HepG2 (cell line): Measurements from ENCODE around the gene SFR1. TPM values are rescaled to one million over a fixed set of nuclear protein-coding genes. Genes with fewer than 3 reads are reported as not detected.
A peak's percentile ranks its signal among the peaks of the same experiment; 100 is the strongest.

Source experiments
- ATAC-seq: fragments of 200-7000 bp; cut with Tn5 transposase; 3 replicates; pipeline ENCODE4 v1.9.1; 2020; ENCODE audit warnings: mild to moderate bottlenecking, moderate library complexity
- BruUV-seq: library from RNA; stranded (reverse); fragments of 400-500 nt; replicated peaks from 2 replicates; lab custom pipeline; 2021; lab: Mats Ljungman, UMichigan
- CTCF ChIA-PET: fragments of 300-600 bp; formaldehyde crosslinking; extraction: SDS; loops from one replicate; lab custom pipeline; 2021; ENCODE audit warnings: low total read pairs, inconsistent platforms, low intra/inter-chr PET ratio; lab: Yijun Ruan, JAX
- POLR2A ChIA-PET: fragments of 350-600 bp; sonication (Branson Sonifier 250); formaldehyde crosslinking; loops from one replicate; lab custom pipeline; 2020; ENCODE audit warnings: antibody characterized with exemption, inconsistent platforms; lab: Yijun Ruan, JAX
- DNase-seq: peaks from one replicate; pipeline ENCODE4 v3.0.0-alpha.2; 2015; ENCODE audit warnings: low spot score
- FAIRE-seq: peaks from 3 replicates; lab custom pipeline; 2011; peaks lifted over from hg19 to GRCh38; lab: Jason Lieb, UNC
- H2AFZ ChIP-seq: one replicate; pipeline ENCODE4 v1.6.1; 2011; ENCODE audit warnings: low read length, inconsistent platforms
- H3K27ac ChIP-seq: fragments of 300-600 bp; 3 replicates; pipeline ENCODE4 v1.8.0; 2011; ENCODE audit warnings: mixed run types, mild to moderate bottlenecking, mixed read lengths, low read length, inconsistent platforms; ENCODE audit not compliant: insufficient read depth; ENCODE audit errors: extremely low read length
- H3K27me3 ChIP-seq, 2 experiments: fragments of 200-600 bp in 1 of 2; 2 replicates in 1 of 2; 3 replicates in 1 of 2; pipeline versions ENCODE4 v1.6.0 to v1.8.0; 2011; ENCODE audit warnings: low read length in 2 of 2, mild to moderate bottlenecking in 2 of 2, moderate library complexity in 2 of 2, inconsistent platforms in 1 of 2; ENCODE audit not compliant: insufficient read depth in 2 of 2, control insufficient read depth in 1 of 2
- H3K36me3 ChIP-seq, 2 experiments: fragments of 200-600 bp in 1 of 2; replicated peaks in 1 of 2; 2 replicates in 1 of 2; 3 replicates in 1 of 2; pipeline versions ENCODE4 v1.5.1 to v1.8.0; 2011; ENCODE audit warnings: low read length in 2 of 2, inconsistent platforms in 1 of 2; ENCODE audit not compliant: insufficient read depth in 2 of 2, control insufficient read depth in 1 of 2
- H3K4me1 ChIP-seq: 2 replicates; pipeline ENCODE4 v1.5.1; 2012; ENCODE audit warnings: low read length, inconsistent platforms; ENCODE audit not compliant: insufficient read depth
- H3K4me2 ChIP-seq: 2 replicates; pipeline ENCODE4 v1.6.0; 2011; ENCODE audit warnings: low read depth, low read length, inconsistent platforms
- H3K4me3 ChIP-seq, 3 experiments: fragments of 200-600 bp in 1 of 3; sonication (generic), shearing (Covaris generic) in 1 of 3; replicated peaks in 1 of 3; 2 replicates each; pipeline ENCODE4 v1.5.1; 2011 to 2016; ENCODE audit warnings: low read length in 3 of 3, inconsistent platforms in 2 of 3, low read depth in 2 of 3, mild to moderate bottlenecking in 2 of 3, control low read depth in 1 of 3, mixed read lengths in 1 of 3; ENCODE audit not compliant: insufficient read depth in 1 of 3
- H3K79me2 ChIP-seq: one replicate; pipeline ENCODE4 v1.6.1; 2011; ENCODE audit warnings: low read length, inconsistent platforms; ENCODE audit not compliant: insufficient read depth
- H3K9ac ChIP-seq: 2 replicates; pipeline ENCODE4 v1.6.0; 2011; ENCODE audit warnings: mild to moderate bottlenecking, low read depth, low read length, inconsistent platforms; ENCODE audit not compliant: insufficient read depth
- H3K9me3 ChIP-seq: 2 replicates; pipeline ENCODE4 v1.5.1; 2012; ENCODE audit warnings: mild to moderate bottlenecking, low read length
- H4K20me1 ChIP-seq: 2 replicates; pipeline ENCODE4 v1.6.0; 2011; ENCODE audit warnings: inconsistent platforms, mild to moderate bottlenecking, low read length, moderate library complexity; ENCODE audit not compliant: insufficient read depth
- ATF7 ChIP-seq, 2 experiments: fragments of 450-650 bp in 1 of 2; sonication (generic) in 1 of 2; formaldehyde crosslinking in 1 of 2; IDR thresholded peaks; 2 replicates each; pipeline versions ENCODE4 v1.4.0 to v1.6.1; 2016 to 2020; ENCODE audit warnings: antibody characterized with exemption in 1 of 2, mild to moderate bottlenecking in 1 of 2, missing genetic modification reagents in 1 of 2
- CEBPB ChIP-seq: IDR thresholded peaks from 2 replicates; pipeline ENCODE4 v1.6.1; 2011; ENCODE audit warnings: low read depth, low read length, improper control_type of control experiment, borderline replicate concordance
- NFKBIZ ChIP-seq: IDR thresholded peaks from 2 replicates; pipeline ENCODE4 v1.6.1; 2018; ENCODE audit warnings: missing genetic modification reagents, missing compliant biosample characterization
- SMAD3 ChIP-seq: sonication (generic); formaldehyde crosslinking; IDR thresholded peaks from 2 replicates; pipeline ENCODE4 v1.4.0; 2020; ENCODE audit warnings: missing genetic modification reagents
- SOX13 ChIP-seq, 3 experiments: fragments of 450-650 bp in 1 of 3; sonication (generic) in 1 of 3; formaldehyde crosslinking in 1 of 3; IDR thresholded peaks in 2 of 3; conservative IDR thresholded peaks in 1 of 3; 2 replicates each; pipeline versions ENCODE4 v1.5.0 to v1.6.1; 2016 to 2020; ENCODE audit warnings: antibody characterized with exemption in 1 of 3, mild to moderate bottlenecking in 1 of 3, missing compliant biosample characterization in 1 of 3, missing genetic modification reagents in 1 of 3, moderate library complexity in 1 of 3
- ZMYM4 ChIP-seq: sonication (generic); formaldehyde crosslinking; IDR thresholded peaks from 2 replicates; pipeline ENCODE4 v1.8.1; 2023; ENCODE audit warnings: mild to moderate bottlenecking, missing genetic modification reagents
- ZNF577 ChIP-seq: sonication (generic); formaldehyde crosslinking; IDR thresholded peaks from 2 replicates; pipeline ENCODE4 v1.4.0; 2020; ENCODE audit warnings: mild to moderate bottlenecking, low read depth, missing genetic modification reagents, borderline replicate concordance
- ZNF607 ChIP-seq: sonication (generic); formaldehyde crosslinking; IDR thresholded peaks from 2 replicates; pipeline ENCODE4 v1.5.1; 2020; ENCODE audit warnings: missing genetic modification reagents, mild to moderate bottlenecking, borderline replicate concordance
- WGBS: methylation state at CpG from one replicate; pipeline ENCODE4 v1.1.6; 2017; ENCODE audit warnings: low lambda C conversion rate; 5-methylcytosine and 5-hydroxymethylcytosine counted together
- in situ Hi-C: cut with HindIII; loops from 2 replicates; pipeline ENCODE4 v1.10.0; 2017; ENCODE audit warnings: low pct_unique_long_range_greater_than_20kb; ENCODE audit not compliant: extremely low pct_ligation_motif_present
- intact Hi-C: fragments of 100-400 bp; cut with micrococcal nuclease; formaldehyde crosslinking; loops from one replicate; pipeline ENCODE4 v1.10.0; 2022; ENCODE audit not compliant: unreplicated experiment
- polyA plus RNA-seq, 8 experiments: library from polyadenylated mRNA; depleted of rRNA in 3 of 8; stranded (reverse) in 7 of 8; unstranded in 1 of 8; fragments of >200 nt; fragmentation: Illumina TruSeq in 4 of 8; extraction: Trizol in 4 of 8; gene quantifications; 2 replicates each; pipeline versions ENCODE4 v1.2.1 to v1.2.3, GENCODE V29; 2011 to 2016; ENCODE audit warnings: low read depth in 4 of 8, missing spikeins in 1 of 8, mixed read lengths in 1 of 8; ENCODE audit not compliant: insufficient read depth in 1 of 8
- total RNA-seq, 5 experiments: library from RNA; depleted of rRNA; stranded (reverse); fragments of >200 nt; fragmentation: Illumina TruSeq; extraction: Trizol; gene quantifications; 2 replicates each; pipeline ENCODE4 v1.2.3, GENCODE V29; 2016; ENCODE audit warnings: low read depth in 1 of 5

Gene SFR1
- total and polyA plus RNA-seq, 2 of the 13 experiments (the other 11 are each of a cell fraction or from before 2014, with no cell fraction given): 2.2 to 6.1 TPM

DNA sequence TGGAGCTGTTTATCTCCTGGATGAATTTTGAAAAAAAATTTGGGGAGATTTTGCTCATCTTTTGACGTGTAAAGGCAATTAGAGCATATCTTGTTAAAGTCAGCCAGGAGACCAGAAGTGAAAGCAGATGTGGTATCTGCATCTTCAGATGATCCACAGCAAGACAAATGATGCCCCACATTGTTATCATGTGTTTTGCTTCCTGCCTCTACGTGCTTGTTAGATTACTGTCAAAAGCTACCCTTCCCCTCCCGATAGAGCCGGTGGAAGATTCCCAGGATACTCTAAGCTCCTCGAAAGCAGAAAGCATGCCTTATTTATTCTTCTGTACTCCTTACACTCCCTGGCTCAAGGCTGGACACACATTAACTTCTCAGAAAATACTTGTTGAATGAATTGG is 49.2 kb upstream of the SFR1 start (continued):
- TF ChIP-seq SMAD3 (CRISPR knock-in tag) (no peak), ZNF577 (no peak), ZNF607 (CRISPR knock-in tag) (no peak)

DNA sequence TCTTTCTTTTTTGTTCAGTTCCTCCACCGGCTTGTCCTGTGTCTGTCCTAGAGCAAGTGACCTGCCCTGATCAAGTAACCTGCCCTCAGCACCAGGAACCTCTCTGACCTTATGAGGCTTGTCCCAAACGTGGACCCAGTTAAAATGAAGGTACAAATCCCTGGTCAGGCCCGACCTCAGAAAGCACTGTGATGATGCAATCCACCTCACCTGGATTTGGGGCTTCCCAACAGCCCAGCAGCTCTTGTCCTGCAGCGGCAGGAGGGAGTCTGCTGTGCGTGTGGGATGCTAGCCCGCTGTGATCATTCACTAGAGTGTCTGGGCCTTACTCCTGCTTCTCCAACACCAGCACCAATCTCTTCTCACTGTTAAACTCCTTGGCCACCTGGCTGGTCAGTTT is 47.5 kb upstream of the SFR1 start:
- FAIRE-seq (no peak), ATAC-seq (no peak), DNase-seq (no peak)
- Histone ChIP-seq H2AFZ (no peak overlapping the region), H3K4me2 (no peak overlapping the region), H3K79me2 (no peaks in the 10 kb centered on the region), H3K27ac (no peak overlapping the region), H3K4me1 (no peaks in the 10 kb centered on the region), H4K20me1 (no peaks in the 10 kb centered on the region), H3K9ac (no peak overlapping the region), H3K27me3 (peaks cover 4 to 52% of the 10 kb centered on the region in 2 experiments; a peak in 3 of 5 replicates), H3K36me3 (no peaks in the 10 kb centered on the region), H3K4me3 (no peak overlapping the region), H3K9me3 (no peaks in the 10 kb centered on the region)
- 29% methylated on average over 6 of the region's 6 CpGs for WGBS
- TF ChIP-seq CEBPB (peak; percentile 74; the same call in 1 of the 2 replicates), ATF7 (IDR thresholded peaks at IDR 0.05) (peak; percentile 47; the same call in 1 of the 2 replicates), ATF7 (CRISPR knock-in tag; IDR thresholded peaks at IDR 0.05) (no peak), ZMYM4 (CRISPR knock-in tag) (no peak)
- in situ Hi-C loops (no loop called here), intact Hi-C loops (no loop called here)
- ChIA-PET POLR2A (no interaction called here), CTCF (no interaction called here)
- no TSS peak for BruUV-seq

- no peaks in the 10 kb centered on the region for H3K9me3 ChIP-seq
- no TSS peak for BruUV-seq
- H3K27ac ChIP-seq: no peak overlapping the region
- H3K4me3 ChIP-seq: no peak overlapping the region
- POLR2A ChIA-PET: no interaction called here
- ATAC-seq (no peak), FAIRE-seq (no peak), DNase-seq (no peak)
- H4K20me1 ChIP-seq: no peaks in the 10 kb centered on the region
- 25% methylated on average over 3 of the region's 3 CpGs for WGBS
- H3K4me1 ChIP-seq: no peaks in the 10 kb centered on the region
- no peaks in the 10 kb centered on the region for H3K79me2 ChIP-seq
- no peak overlapping the region for H3K4me2 ChIP-seq
- TF ChIP-seq SOX13 (IDR thresholded peaks at IDR 0.05): no peak
- TF ChIP-seq SOX13 (CRISPR knock-in tag; conservative IDR thresholded peaks at IDR 0.05 in 1 of 2, IDR thresholded peaks at IDR 0.05 in 1 of 2): peak in 1 of 2 experiments; percentile 39; a peak in 2 of 4 replicates
- TF ChIP-seq NFKBIZ: no peak
- TF ChIP-seq, all 625 proteins: peak for 1
- intact Hi-C loops: no loop called here
- in situ Hi-C loops: no loop called here
- H2AFZ ChIP-seq: no peak overlapping the region
- no peak overlapping the region for H3K9ac ChIP-seq
- CTCF ChIA-PET: no interaction called here
- H3K27me3 ChIP-seq: peaks cover 1 to 38% of the 10 kb centered on the region in 2 experiments; a peak in 3 of 5 replicates
- H3K36me3 ChIP-seq: no peaks in the 10 kb centered on the region
These were observed 45.2 kb upstream of the SFR1 start for GRCh38 chr10:104076743-104077160.
